NCI-H2029 (cell line): ENCODE data around the gene CCNH.

Source experiments
- DNase-seq: peaks from one replicate; lab custom pipeline; 2025; lab: John Stamatoyannopoulos, UW

CCNH gene

GRCh38 chr5:87360132-87360531 is 52.6 kb downstream of the CCNH start:
- no peak for DNase-seq

DNA sequence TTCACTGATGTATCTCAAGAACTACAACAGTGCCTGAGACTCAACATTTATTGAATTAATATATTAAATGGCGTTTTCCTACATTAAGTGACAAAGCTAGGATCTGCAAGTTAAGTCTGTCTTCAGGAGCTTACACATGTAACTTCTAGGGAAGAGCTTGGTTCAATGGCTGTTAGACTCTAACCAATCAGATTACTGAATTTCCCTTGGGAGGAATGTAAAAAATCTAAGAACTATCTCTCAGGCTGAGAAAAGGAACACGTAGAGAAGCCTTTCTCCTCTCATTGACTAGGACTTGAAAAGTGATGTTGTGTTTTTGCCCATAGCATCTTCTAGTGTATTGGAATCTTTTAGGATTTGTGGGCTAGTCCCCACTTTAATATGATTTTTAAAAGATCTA is 53.6 kb downstream of the CCNH start:
- DNase-seq = no peak

- no peak for DNase-seq
Observed at GRCh38 chr5:87354496-87354895, 58.2 kb downstream of the CCNH start.

DNA sequence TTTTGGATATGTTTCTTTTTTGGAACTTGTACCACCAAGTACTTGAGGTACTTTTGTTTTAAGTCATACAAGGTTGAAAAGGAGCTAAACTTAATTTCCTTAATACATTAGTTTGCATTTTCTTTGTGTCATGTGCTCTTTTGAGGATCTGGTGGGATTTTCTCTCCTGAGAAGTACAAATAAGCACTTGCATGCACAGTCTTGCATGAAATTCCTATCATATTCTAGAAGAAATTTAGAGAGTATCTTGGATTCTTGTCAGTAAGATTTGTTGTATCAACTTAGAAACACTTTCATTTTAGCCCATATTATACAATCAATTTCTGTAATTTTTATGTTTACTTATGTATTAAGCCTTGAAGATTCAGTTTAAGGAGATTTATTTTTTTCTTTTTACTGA is 64.9 kb downstream of the CCNH start:
- no peak for DNase-seq

DNA sequence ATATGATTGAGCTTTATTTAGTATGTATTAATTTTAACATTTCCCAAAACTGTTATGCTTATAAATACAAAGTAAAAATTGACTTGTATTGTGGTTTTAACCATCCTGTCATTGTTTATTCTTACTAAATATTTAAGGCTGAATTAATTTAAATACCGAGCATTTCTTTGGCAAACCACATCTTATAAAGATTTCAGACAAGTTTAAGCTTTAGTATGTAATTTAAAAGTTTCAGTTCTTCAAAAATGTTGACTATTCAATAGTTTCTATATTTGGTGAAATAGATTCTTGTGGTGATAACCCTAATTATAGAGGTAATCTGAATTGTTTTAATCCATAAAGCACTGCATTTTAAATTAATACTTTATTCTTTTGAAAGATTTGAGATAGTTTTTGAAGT is 65.5 kb downstream of the CCNH start:
- DNase-seq = no peak
